Ureter (tissue), 1 donor: ENCODE results near the gene PHLDB2. TPM values are rescaled to one million over a fixed set of nuclear protein-coding genes. Genes with fewer than 3 reads are reported as not detected.

Source experiments
- DNase-seq: peaks from one replicate; pipeline ENCODE4 v3.0.0-alpha.2; 2020; ENCODE audit warnings: low spot score
- total RNA-seq: library from RNA; stranded (reverse); gene quantifications from one replicate; pipeline ENCODE4 v1.2.4, GENCODE V29; 2023
- donor health status: DM: yes; HTN: yes; CAD: no.

The PHLDB2 gene
- total RNA-seq, 1 donor from 2014 or later, result 95.1 TPM

- no peak for DNase-seq
Measured at GRCh38 chr3:111956995-111957734, 98.1 kb downstream of the PHLDB2 start.

GRCh38 chr3:111961461-111962164 is 102.5 kb downstream of the PHLDB2 start:
- no peak for DNase-seq

- DNase-seq, result no peak
Measured at GRCh38 chr3:111963424-111963823, 104.4 kb downstream of the PHLDB2 start.

GRCh38 chr3:111965484-111965883 is 106.4 kb downstream of the PHLDB2 start:
- no peak for DNase-seq

GRCh38 chr3:111967068-111967467 is 108.0 kb downstream of the PHLDB2 start:
- no peak for DNase-seq

- DNase-seq, result peak; percentile 86
Measured at GRCh38 chr3:111967651-111968274, 108.7 kb downstream of the PHLDB2 start.

GRCh38 chr3:111968319-111969054 is 109.4 kb downstream of the PHLDB2 start:
- DNase-seq, result no peak

- DNase-seq, result no peak
Measured at GRCh38 chr3:111970376-111970775, 111.3 kb downstream of the PHLDB2 start.

DNA sequence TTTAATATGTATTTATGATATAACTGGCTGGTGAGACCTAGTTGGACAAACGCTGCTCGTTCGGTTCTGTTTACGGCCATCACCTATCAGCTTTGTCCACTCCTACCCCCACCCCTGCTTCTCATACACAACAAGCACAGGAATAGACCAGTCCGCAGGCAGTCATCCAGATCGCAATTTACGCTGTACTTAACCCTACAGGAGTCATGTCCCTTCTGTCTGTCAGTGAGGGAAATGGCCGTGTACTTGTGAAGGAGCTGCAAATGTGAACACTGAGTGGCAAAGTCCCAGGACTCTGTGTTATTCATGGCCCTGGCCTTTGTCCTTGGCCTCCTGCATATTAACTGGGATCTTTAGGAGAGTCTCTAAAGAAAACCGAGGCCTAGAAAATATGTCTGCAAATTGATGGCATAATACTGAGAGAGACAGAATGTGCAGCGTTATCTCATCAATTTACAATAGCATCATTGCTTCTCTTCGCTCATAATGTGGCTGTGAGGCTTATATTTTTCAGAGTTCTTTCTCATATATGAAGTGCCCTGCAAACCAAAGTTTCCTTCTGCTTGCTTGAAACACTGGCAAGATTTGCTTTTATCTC is 112.6 kb downstream of the PHLDB2 start:
- DNase-seq, result no peak

DNA sequence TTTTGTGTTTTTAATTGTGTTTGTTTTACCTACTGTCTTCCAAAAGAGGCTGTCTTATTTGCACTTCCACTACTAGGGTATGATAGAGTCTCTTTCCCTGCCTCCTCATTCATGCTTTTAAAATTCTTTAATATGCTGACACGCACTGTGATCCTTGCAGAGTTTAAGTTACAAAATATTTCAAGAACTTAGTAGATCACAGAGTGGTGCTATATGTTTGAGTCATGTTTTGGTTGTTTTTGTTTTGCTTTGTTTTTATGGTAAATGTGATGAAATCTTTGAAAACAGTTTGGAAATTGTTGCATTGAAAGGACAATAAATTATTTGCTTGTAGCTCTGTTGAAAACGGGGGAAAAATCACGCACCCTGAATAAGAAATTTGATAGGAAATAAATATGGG is 113.8 kb downstream of the PHLDB2 start:
- no peak for DNase-seq

- no peak for DNase-seq
Measured at GRCh38 chr3:111975131-111975530, 116.1 kb downstream of the PHLDB2 start.

GRCh38 chr3:111976254-111976653 is 117.2 kb downstream of the PHLDB2 start:
- no peak for DNase-seq

GRCh38 chr3:111978583-111979433 is 119.7 kb downstream of the PHLDB2 start, which contains the start of gene ABHD10:
TSS of gene ABHD10 (plus strand) at chr3:111979026. CDS start at chr3:111979062, 36 bp downstream.
- DNase-seq, result peak; percentile 97

DNA sequence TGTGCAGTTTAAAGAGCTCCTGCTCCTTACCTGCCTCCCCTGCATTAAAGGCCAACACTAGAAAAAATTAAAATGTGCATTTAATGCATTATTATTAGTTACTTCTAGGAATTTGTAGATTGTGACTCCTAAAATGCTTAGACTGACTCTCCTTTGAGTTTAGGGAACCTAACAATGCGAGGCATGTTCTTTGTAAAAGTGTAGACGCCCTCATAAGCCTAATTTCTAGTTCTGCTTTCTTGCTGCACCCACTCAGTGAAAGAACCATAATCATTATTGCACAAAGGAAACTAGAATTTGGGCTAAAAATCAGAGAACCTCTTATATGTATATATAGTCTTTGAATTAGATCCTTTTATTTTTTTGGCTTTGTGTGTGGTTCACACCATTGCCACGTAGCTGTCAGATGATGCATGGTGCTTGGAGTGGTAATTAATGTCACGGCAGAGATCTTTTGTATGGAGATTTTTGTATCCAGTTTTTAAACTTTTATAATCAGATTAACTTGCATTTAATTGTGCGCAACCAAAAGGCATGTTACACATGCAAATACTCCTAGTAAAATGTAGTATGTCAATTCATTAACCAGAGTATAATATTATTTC is 120.5 kb downstream of the PHLDB2 start:
- no peak for DNase-seq

DNA sequence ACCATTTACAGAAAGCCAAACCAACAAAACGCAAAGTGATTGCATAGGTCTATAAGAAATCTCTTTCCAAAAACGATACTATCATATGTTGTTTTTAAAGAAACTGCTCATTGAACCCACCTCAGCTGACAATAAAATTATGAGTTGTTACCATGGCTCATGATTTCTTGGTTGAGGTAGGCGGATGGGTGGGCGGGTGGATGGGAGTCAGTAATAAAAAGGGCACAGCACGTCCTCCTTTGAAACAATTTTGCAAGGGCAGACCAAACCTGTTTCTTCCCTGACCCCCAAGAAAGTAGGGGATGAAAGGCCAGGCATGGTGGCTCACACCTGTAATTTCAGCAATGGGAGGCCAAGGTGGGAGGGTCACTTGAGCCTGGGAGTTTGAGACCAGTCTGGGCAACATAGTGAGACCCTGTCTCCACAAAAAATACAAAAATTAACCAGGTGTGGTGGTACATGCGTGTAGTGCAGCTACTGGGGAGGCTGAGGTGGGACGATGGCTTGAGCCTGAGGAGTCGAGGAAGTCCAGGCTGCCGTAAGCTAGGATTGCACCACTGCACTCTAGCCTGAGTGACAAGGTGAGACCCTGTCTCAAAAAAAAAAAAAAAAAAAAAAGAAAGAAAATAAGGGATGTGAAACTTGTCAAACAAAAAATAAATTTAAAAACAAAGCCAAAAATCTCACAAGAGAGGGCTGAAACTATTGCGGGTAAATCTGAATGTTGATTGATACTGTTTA is 121.8 kb downstream of the PHLDB2 start:
- DNase-seq, result no peak

DNA sequence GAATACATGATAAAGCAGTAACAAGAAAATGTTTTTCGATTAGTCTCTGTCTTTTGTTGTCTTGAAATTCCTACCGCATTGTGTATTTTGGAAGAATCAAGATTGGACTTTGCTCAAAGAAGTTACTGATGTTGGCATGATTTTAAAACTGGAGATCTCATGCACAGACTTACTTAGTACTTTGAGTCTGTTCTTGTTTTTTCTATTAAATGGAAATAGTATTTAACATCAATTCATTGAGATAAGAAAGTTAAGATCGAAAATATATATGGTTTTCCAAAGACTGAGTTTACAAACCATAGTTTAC is 122.3 kb downstream of the PHLDB2 start:
- DNase-seq, result no peak

DNA sequence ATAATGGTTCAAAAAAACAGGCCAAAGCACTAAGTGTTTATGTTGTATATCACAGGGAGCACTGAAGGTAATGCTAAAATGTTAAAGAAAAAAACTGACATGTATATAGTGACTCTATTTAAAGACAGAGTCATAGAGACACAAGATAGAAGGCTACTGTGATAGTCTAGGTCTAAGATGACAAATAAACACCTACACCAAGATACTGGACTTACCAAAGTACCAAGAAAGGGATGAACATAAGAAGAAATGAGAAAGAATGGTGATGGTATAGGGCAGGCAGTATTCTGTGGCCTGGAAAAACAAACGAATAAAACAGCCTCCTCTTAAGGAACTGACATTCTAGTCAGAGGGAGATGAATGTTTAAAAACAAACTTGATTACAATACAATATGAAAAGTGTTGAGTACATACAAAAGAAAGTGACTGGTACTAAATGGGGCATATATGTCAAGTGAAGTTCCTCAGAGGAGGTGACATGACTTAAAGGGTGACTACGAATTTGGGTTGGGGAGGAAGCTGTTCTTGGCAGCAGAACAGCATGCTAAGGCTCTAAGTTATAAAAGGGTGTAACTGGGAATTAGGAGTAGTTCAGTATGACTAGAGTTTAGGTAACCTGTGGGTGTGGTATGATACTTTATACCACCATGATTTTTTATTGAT is 125.7 kb downstream of the PHLDB2 start:
- no peak for DNase-seq

- no peak for DNase-seq
Measured at GRCh38 chr3:111986800-111987199, 127.7 kb downstream of the PHLDB2 start.

DNA sequence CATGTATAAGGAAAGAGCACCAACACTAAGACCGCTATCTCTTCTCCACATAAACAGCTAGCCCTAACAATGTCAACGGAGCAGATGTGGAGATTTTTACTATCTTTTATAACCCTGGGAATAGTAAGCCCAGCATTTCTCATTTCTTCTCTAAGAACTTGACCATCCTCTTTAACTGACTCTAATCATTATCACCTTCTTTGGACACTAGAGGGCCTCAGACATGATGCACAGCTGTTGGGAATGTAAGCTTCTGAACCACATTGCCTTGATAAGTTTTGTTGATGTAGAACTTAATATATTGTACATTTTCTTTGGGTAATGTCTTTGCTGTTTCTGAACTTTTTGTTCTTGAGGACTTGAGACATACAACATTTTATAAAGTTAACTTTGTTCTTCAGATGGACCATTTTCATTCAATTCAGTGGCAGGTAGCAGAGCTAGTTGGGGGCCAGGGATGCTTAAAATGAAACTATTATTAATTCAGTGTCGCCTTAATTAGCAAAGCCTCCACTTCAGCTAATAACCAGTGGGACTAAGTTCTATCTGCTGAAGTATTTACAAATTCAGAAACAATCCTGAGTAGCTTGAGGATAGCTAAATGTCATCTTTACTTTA is 130.1 kb downstream of the PHLDB2 start:
- no peak for DNase-seq
